IMR-90 (cell line): Measurements from ENCODE around the gene ZNF783. TPM values are rescaled to one million over a fixed set of nuclear protein-coding genes. Genes with fewer than 3 reads are reported as not detected.

Source experiments
- ATAC-seq: fragments of 200-7000 bp; cut with Tn5 transposase; 2 replicates; pipeline ENCODE4 v1.9.1; 2020; ENCODE audit warnings: low read depth, mild to moderate bottlenecking, moderate library complexity
- BruUV-seq: library from RNA; stranded (reverse); fragments of 400-500 nt; replicated peaks from 2 replicates; lab custom pipeline; 2021; lab: Mats Ljungman, UMichigan
- CTCF ChIA-PET: fragments of 300-600 bp; formaldehyde crosslinking; extraction: SDS; loops from one replicate; lab custom pipeline; 2021; ENCODE audit warnings: antibody characterized with exemption; lab: Yijun Ruan, JAX
- POLR2A ChIA-PET: fragments of 300-600 bp; sonication (Branson Sonifier 250); formaldehyde crosslinking; loops from one replicate; lab custom pipeline; 2022; ENCODE audit warnings: antibody characterized with exemption; ENCODE audit not compliant: unreplicated experiment; lab: Charles Lee
- DNase-seq: peaks from one replicate; pipeline ENCODE4 v3.0.0; 2013
- H2AFZ ChIP-seq: replicated peaks from 2 replicates; pipeline ENCODE3; 2013; ENCODE audit warnings: low read length, mild to moderate bottlenecking; ENCODE audit not compliant: poor library complexity
- H2AK5ac ChIP-seq: 2 replicates; pipeline ENCODE4 v1.6.1; 2013; ENCODE audit warnings: low read depth, low read length, inconsistent platforms
- H2AK9ac ChIP-seq: replicated peaks from 2 replicates; pipeline ENCODE3; 2013; ENCODE audit warnings: mild to moderate bottlenecking, low read depth, low read length, moderate library complexity; ENCODE audit not compliant: poor library complexity
- H2BK120ac ChIP-seq: 2 replicates; pipeline ENCODE4 v1.6.1; 2013; ENCODE audit warnings: low read depth, low read length, inconsistent platforms
- H2BK15ac ChIP-seq: 3 replicates; pipeline ENCODE4 v1.6.1; 2013; ENCODE audit warnings: low read depth, low read length, inconsistent platforms
- H2BK20ac ChIP-seq: 2 replicates; pipeline ENCODE4 v1.6.1; 2013; ENCODE audit warnings: low read depth, mild to moderate bottlenecking, inconsistent platforms, low read length, moderate library complexity
- H2BK5ac ChIP-seq: 2 replicates; pipeline ENCODE4 v1.6.1; 2013; ENCODE audit warnings: mild to moderate bottlenecking, low read depth, low read length, inconsistent platforms; ENCODE audit not compliant: poor library complexity, severe bottlenecking
- H3K14ac ChIP-seq: replicated peaks from 2 replicates; pipeline ENCODE4 v1.6.1; 2013; ENCODE audit warnings: low read depth, low read length, inconsistent platforms
- H3K18ac ChIP-seq: 2 replicates; pipeline ENCODE4 v1.6.1; 2013; ENCODE audit warnings: low read depth, low read length, control low read depth
- H3K23ac ChIP-seq: 2 replicates; pipeline ENCODE4 v1.6.1; 2013; ENCODE audit warnings: low read depth, low read length, inconsistent platforms
- H3K27ac ChIP-seq: 2 replicates; pipeline ENCODE4 v1.5.1; 2013; ENCODE audit warnings: mild to moderate bottlenecking, control low read depth, low read length; ENCODE audit not compliant: insufficient read depth
- H3K27me3 ChIP-seq: 2 replicates; pipeline ENCODE4 v1.6.1; 2013; ENCODE audit warnings: low read length; ENCODE audit not compliant: control insufficient read depth, insufficient read depth
- H3K36me3 ChIP-seq: 2 replicates; pipeline ENCODE4 v1.6.1; 2013; ENCODE audit warnings: low read length, mixed read lengths; ENCODE audit not compliant: control insufficient read depth, insufficient read depth
- H3K4ac ChIP-seq: 2 replicates; pipeline ENCODE4 v1.6.1; 2013; ENCODE audit warnings: low read depth, low read length, inconsistent platforms
- H3K4me1 ChIP-seq: 2 replicates; pipeline ENCODE4 v1.6.1; 2013; ENCODE audit warnings: low read length, mixed read lengths; ENCODE audit not compliant: control insufficient read depth, insufficient read depth
- H3K4me2 ChIP-seq: 2 replicates; pipeline ENCODE4 v1.6.1; 2013; ENCODE audit warnings: low read depth, mild to moderate bottlenecking, control low read depth, low read length, moderate library complexity
- H3K4me3 ChIP-seq: 2 replicates; pipeline ENCODE4 v1.5.1; 2013; ENCODE audit warnings: low read depth, mild to moderate bottlenecking, control low read depth, low read length, moderate library complexity; ENCODE audit not compliant: insufficient read depth
- H3K56ac ChIP-seq: 2 replicates; pipeline ENCODE4 v1.6.1; 2013; ENCODE audit warnings: low read length, inconsistent platforms; ENCODE audit not compliant: insufficient read depth; ENCODE audit errors: extremely low read depth
- H3K79me1 ChIP-seq, 2 experiments: 2 replicates each; pipeline ENCODE4 v1.6.1; 2013; ENCODE audit warnings: low read length in 2 of 2, inconsistent platforms in 1 of 2, low read depth in 1 of 2
- H3K9ac ChIP-seq: 2 replicates; pipeline ENCODE4 v1.6.1; 2013; ENCODE audit warnings: low read depth, low read length, control low read depth
- H3K9me1 ChIP-seq: 2 replicates; pipeline ENCODE4 v1.6.1; 2013; ENCODE audit warnings: low read length, inconsistent platforms; ENCODE audit not compliant: insufficient read depth
- H3K9me3 ChIP-seq: 2 replicates; pipeline ENCODE4 v1.6.1; 2013; ENCODE audit warnings: low read length; ENCODE audit not compliant: control insufficient read depth, insufficient read depth
- H4K20me1 ChIP-seq: 2 replicates; pipeline ENCODE4 v1.6.1; 2013; ENCODE audit warnings: low read length, inconsistent platforms; ENCODE audit not compliant: insufficient read depth
- H4K5ac ChIP-seq: 2 replicates; pipeline ENCODE4 v1.6.1; 2013; ENCODE audit warnings: mild to moderate bottlenecking, low read depth, low read length, control low read depth
- H4K8ac ChIP-seq, 2 experiments: 2 replicates each; pipeline ENCODE4 v1.6.1; 2013; ENCODE audit warnings: low read depth in 2 of 2, low read length in 2 of 2, control low read depth in 1 of 2, inconsistent platforms in 1 of 2
- H4K91ac ChIP-seq: 2 replicates; pipeline ENCODE4 v1.6.1; 2013; ENCODE audit warnings: low read depth, low read length, inconsistent platforms; ENCODE audit not compliant: insufficient read depth
- BHLHE40 ChIP-seq: fragments of 150-350 bp; IDR thresholded peaks from 2 replicates; pipeline ENCODE4 v1.6.1; 2016; ENCODE audit warnings: mild to moderate bottlenecking, low read depth, low read length
- CEBPB ChIP-seq: IDR thresholded peaks from 2 replicates; pipeline ENCODE4 v1.6.1; 2012; ENCODE audit warnings: low read depth, low read length, improper control_type of control experiment
- POLR2A ChIP-seq: IDR thresholded peaks from 2 replicates; pipeline ENCODE4 v1.6.1; 2012; ENCODE audit warnings: mild to moderate bottlenecking, low read depth, low read length
- RAD21 ChIP-seq: IDR thresholded peaks from 2 replicates; pipeline ENCODE4 v1.6.1; 2012; ENCODE audit warnings: low read length, improper control_type of control experiment
- RCOR1 ChIP-seq: IDR thresholded peaks from 2 replicates; pipeline ENCODE4 v1.6.1; 2012; ENCODE audit warnings: mild to moderate bottlenecking, low read length, improper control_type of control experiment; ENCODE audit not compliant: insufficient replicate concordance
- SMC3 ChIP-seq: fragments of 150-350 bp; IDR thresholded peaks from 2 replicates; pipeline ENCODE4 v1.6.1; 2016; ENCODE audit warnings: low read depth, mild to moderate bottlenecking, antibody characterized with exemption, low read length, moderate library complexity
- WGBS, 2 experiments: methylation state at CpG; one replicate each; pipeline versions ENCODE4 v1.1.5 to v1.1.7; 2013; ENCODE audit warnings: missing lambda C conversion rate in 2 of 2; ENCODE audit not compliant: insufficient read length in 1 of 2; ENCODE audit errors: extremely low coverage in 2 of 2; 5-methylcytosine and 5-hydroxymethylcytosine counted together
- dilution Hi-C: fragments of 300-500 bp; cut with HindIII; formaldehyde crosslinking; loops from one replicate; pipeline ENCODE4 v1.14.3; 2018; ENCODE audit warnings: low sequenced_read_pairs; ENCODE audit not compliant: unreplicated experiment
- in situ Hi-C: fragments of 300-500 bp; cut with MboI; formaldehyde crosslinking; loops from 3 replicates; pipeline ENCODE4 v1.14.3; 2019; ENCODE audit warnings: low sequenced_read_pairs, inconsistent platforms, mixed read lengths
- intact Hi-C: fragments of 100-400 bp; cut with micrococcal nuclease; formaldehyde crosslinking; loops from 2 replicates; pipeline ENCODE4 v1.10.0; 2022
- polyA plus RNA-seq, 3 experiments: library from polyadenylated mRNA; depleted of rRNA; stranded (reverse); fragments of >200 nt; gene quantifications; 2 replicates each; pipeline ENCODE4 v1.2.3, GENCODE V29; 2012; ENCODE audit warnings: low replicate concordance in 1 of 3
- total RNA-seq: library from RNA; depleted of rRNA; stranded (reverse); fragments of >200 nt; gene quantifications from 2 replicates; pipeline ENCODE4 v1.2.3, GENCODE V29; 2012
- TF ChIP-seq, protein P1 (sequence below): fragments of 150-350 bp; IDR thresholded peaks from 2 replicates; pipeline ENCODE4 v1.6.1; 2016; ENCODE audit warnings: low read depth, mild to moderate bottlenecking, low read length, moderate library complexity, borderline replicate concordance

The ZNF783 gene
- total and polyA plus RNA-seq, 2 of the 4 experiments (the other 2 are of a cell fraction), result 2.3 to 7.2 TPM

DNA sequence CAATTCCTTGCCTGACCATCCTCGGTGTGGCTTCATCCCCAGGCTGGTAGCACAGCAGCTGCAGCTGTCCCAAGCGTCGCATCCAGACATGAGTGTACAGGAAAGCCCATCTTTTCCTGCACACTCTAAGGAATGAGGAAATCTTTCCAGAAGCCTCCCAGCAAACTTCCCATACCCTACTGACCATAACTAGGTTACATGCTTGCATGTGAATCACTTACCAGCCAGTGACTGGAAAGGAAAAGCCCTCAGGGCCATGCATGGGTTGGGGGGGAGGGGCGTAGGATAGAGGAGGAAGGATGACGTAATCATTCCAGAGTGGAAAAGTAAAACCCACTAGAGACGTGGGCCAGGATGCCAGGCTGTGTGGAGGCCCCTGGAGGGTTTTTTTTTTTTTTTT is 41.5 kb upstream of the ZNF783 start:
- Histone ChIP-seq H3K9me1 (peaks cover 6% of the 10 kb centered on the region; the same call in 1 of the 2 replicates), H3K4ac (no peak overlapping the region), H2AK5ac (no peak overlapping the region), H3K23ac (no peak overlapping the region), H2AFZ (no peak overlapping the region), H4K91ac (no peak overlapping the region), H4K5ac (no peak overlapping the region), H4K8ac (no peak overlapping the region), H3K9ac (no peak overlapping the region), H3K9me3 (no peaks in the 10 kb centered on the region), H2BK20ac (no peak overlapping the region), H3K14ac (no peak overlapping the region), H3K27me3 (no peaks in the 10 kb centered on the region), H3K18ac (no peak overlapping the region), H3K56ac (no peak overlapping the region), H3K4me1 (peaks cover 3% of the 10 kb centered on the region), H2AK9ac (peak overlapping the region; percentile 44), H3K4me3 (no peak overlapping the region), H3K27ac (no peak overlapping the region), H3K79me1 (peaks cover 6 to 35% of the 10 kb centered on the region in 2 experiments; a peak in 3 of 4 replicates), H3K4me2 (no peak overlapping the region), H3K36me3 (peaks cover 59% of the 10 kb centered on the region), H2BK15ac (no peak overlapping the region), H2BK120ac (no peak overlapping the region), H2BK5ac (peak overlapping the region; percentile 63), H4K20me1 (no peaks in the 10 kb centered on the region; the same call in 1 of the 2 replicates)
- ATAC-seq (peak; percentile 76), DNase-seq (peak; percentile 75)
- BruUV-seq, result no TSS peak
- ChIA-PET POLR2A (no interaction called here), CTCF (no interaction called here)
- TF ChIP-seq RCOR1, result no peak
- no peak for TF ChIP-seq SMC3
- no peak for TF ChIP-seq RAD21
- peak; percentile 67 for TF ChIP-seq CEBPB
- TF ChIP-seq BHLHE40, result no peak
- no peak for TF ChIP-seq POLR2A
- TF ChIP-seq, protein P1, sequence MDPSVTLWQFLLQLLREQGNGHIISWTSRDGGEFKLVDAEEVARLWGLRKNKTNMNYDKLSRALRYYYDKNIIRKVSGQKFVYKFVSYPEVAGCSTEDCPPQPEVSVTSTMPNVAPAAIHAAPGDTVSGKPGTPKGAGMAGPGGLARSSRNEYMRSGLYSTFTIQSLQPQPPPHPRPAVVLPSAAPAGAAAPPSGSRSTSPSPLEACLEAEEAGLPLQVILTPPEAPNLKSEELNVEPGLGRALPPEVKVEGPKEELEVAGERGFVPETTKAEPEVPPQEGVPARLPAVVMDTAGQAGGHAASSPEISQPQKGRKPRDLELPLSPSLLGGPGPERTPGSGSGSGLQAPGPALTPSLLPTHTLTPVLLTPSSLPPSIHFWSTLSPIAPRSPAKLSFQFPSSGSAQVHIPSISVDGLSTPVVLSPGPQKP, result no peak
- no CpG with 5 or more reads among the region's 6 CpGs for WGBS, 2 experiments
- in situ Hi-C loops, result no loop called here
- intact Hi-C loops, result no loop called here
- dilution Hi-C loops, result no loop called here
